ENCODE measurements around the gene IFT20. TPM values are rescaled to one million over a fixed set of nuclear protein-coding genes. Genes with fewer than 3 reads are reported as not detected.

The IFT20 gene
- total RNA-seq, 1 donor from 2014 or later = 31.0 TPM

Other genes with a start within 250 kb of the IFT20 start
- 50.1 TPM for gene TMEM97, start 16.3 kb downstream of the IFT20 start, total RNA-seq
- gene TNFAIP1, start 289 bp upstream of the IFT20 start, total RNA-seq = 28.5 TPM
- 42.0 TPM for gene POLDIP2, start 22.1 kb upstream of the IFT20 start, total RNA-seq
- gene SEBOX, start 29.7 kb upstream of the IFT20 start, total RNA-seq = not detected
- gene VTN, start 34.8 kb upstream of the IFT20 start, total RNA-seq = 0.41 TPM
- gene SARM1, start 36.2 kb upstream of the IFT20 start, total RNA-seq = 18.3 TPM
- gene SLC46A1, start 70.7 kb upstream of the IFT20 start, total RNA-seq = 12.2 TPM
- not detected for gene SLC13A2, start 138.2 kb upstream of the IFT20 start, total RNA-seq
- not detected for gene FOXN1, start 170.9 kb upstream of the IFT20 start, total RNA-seq
- gene UNC119, start 217.2 kb upstream of the IFT20 start, total RNA-seq = 32.6 TPM
- gene PIGS, start 236.1 kb upstream of the IFT20 start, total RNA-seq = 16.3 TPM
- 56.7 TPM for gene ALDOC, start 241.4 kb upstream of the IFT20 start, total RNA-seq

Data from frontal cortex (tissue), 1 donor.